ENCODE results near the gene CNTROB. TPM values are rescaled to one million over a fixed set of nuclear protein-coding genes. Genes with fewer than 3 reads are reported as not detected.

Gene CNTROB, protein sequence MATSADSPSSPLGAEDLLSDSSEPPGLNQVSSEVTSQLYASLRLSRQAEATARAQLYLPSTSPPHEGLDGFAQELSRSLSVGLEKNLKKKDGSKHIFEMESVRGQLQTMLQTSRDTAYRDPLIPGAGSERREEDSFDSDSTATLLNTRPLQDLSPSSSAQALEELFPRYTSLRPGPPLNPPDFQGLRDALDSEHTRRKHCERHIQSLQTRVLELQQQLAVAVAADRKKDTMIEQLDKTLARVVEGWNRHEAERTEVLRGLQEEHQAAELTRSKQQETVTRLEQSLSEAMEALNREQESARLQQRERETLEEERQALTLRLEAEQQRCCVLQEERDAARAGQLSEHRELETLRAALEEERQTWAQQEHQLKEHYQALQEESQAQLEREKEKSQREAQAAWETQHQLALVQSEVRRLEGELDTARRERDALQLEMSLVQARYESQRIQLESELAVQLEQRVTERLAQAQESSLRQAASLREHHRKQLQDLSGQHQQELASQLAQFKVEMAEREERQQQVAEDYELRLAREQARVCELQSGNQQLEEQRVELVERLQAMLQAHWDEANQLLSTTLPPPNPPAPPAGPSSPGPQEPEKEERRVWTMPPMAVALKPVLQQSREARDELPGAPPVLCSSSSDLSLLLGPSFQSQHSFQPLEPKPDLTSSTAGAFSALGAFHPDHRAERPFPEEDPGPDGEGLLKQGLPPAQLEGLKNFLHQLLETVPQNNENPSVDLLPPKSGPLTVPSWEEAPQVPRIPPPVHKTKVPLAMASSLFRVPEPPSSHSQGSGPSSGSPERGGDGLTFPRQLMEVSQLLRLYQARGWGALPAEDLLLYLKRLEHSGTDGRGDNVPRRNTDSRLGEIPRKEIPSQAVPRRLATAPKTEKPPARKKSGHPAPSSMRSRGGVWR
- 52.4 and 54.5 TPM in 2 replicates for total RNA-seq

GRCh38 chr17:7931709-7932482 lies at the start of gene CNTROB, which contains the start of gene TRAPPC1:
Gene CNTROB, plus strand, starts transcription at chr17:7932206. Its CDS starts 874 bp downstream, at chr17:7933080.
Gene TRAPPC1, minus strand, starts transcription at chr17:7931946. Its CDS starts 117 bp downstream, at chr17:7931829.
- H3K27me3 Mint-ChIP-seq = no peaks in the 10 kb centered on the region
- no peaks in the 10 kb centered on the region for H3K9me3 Mint-ChIP-seq
- DNase-seq = peak; percentile 100
- intact Hi-C loops (cut with micrococcal nuclease) = loop anchor here (1.0 to 10.0 kb wide), 8 partner anchors 10 to 353 kb away; partner anchors contain the start of genes CHD3, NAA38, RANGRF and TP53
- peaks cover 42% of the 10 kb centered on the region for H3K4me1 Mint-ChIP-seq
- peak within 1 kb of the TSS; percentile 99 for H3K27ac Mint-ChIP-seq
- H3K36me3 Mint-ChIP-seq (ENCODE audit: low read depth) = peaks cover 37% of the 10 kb centered on the region
- peak within 1 kb of the TSS; percentile 98 for H3K4me3 Mint-ChIP-seq

- H3K27me3 Mint-ChIP-seq = no peaks in the 10 kb centered on the region
- no peak overlapping the region for H3K4me3 Mint-ChIP-seq
- H3K9me3 Mint-ChIP-seq = no peaks in the 10 kb centered on the region
- intact Hi-C loops (cut with micrococcal nuclease) = no loop called here
- DNase-seq = no peak
- peaks cover 2% of the 10 kb centered on the region for H3K4me1 Mint-ChIP-seq
- H3K36me3 Mint-ChIP-seq (ENCODE audit: low read depth) = peaks cover 5% of the 10 kb centered on the region
- H3K27ac Mint-ChIP-seq = no peak overlapping the region
These were observed 49.4 kb upstream of the CNTROB start for GRCh38 chr17:7882629-7883028.

DNA sequence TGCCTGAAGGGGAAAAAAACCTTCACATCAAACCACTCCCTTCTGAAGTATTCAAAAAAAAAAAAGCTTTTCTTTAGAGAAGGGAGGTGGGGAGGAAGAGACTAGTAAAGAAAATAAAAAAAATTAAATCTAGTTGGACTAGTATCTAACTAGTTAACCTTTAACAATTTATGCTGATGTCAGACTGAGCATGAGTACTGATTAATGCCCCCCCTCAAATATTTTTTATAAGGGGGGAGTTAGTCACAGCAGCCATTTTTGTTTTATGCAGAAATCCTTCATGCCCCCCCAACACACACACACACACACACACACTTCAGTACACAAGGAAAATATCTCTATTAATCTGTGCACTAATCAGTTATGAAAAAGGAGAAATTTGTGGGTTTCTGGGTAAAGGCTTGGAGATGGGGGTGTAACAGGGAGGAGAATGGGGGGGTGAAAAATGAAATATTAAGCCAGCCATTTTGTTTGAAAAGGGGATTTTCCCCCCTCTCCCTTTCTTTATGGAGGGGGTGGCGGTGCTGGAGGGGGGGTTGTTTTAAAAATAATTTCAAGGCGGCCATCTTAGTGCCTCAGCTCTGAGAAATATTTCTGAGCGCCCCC lies 48.1 kb upstream of the CNTROB start:
- no peaks in the 10 kb centered on the region for H3K9me3 Mint-ChIP-seq
- H3K4me1 Mint-ChIP-seq = peaks cover 2% of the 10 kb centered on the region
- H3K27me3 Mint-ChIP-seq = no peaks in the 10 kb centered on the region
- DNase-seq = peak; percentile 73
- H3K27ac Mint-ChIP-seq = peak overlapping the region; percentile 83
- intact Hi-C loops (cut with micrococcal nuclease) = no loop called here
- peaks cover 5% of the 10 kb centered on the region for H3K36me3 Mint-ChIP-seq (ENCODE audit: low read depth)
- peak overlapping the region; percentile 73 for H3K4me3 Mint-ChIP-seq

DNA sequence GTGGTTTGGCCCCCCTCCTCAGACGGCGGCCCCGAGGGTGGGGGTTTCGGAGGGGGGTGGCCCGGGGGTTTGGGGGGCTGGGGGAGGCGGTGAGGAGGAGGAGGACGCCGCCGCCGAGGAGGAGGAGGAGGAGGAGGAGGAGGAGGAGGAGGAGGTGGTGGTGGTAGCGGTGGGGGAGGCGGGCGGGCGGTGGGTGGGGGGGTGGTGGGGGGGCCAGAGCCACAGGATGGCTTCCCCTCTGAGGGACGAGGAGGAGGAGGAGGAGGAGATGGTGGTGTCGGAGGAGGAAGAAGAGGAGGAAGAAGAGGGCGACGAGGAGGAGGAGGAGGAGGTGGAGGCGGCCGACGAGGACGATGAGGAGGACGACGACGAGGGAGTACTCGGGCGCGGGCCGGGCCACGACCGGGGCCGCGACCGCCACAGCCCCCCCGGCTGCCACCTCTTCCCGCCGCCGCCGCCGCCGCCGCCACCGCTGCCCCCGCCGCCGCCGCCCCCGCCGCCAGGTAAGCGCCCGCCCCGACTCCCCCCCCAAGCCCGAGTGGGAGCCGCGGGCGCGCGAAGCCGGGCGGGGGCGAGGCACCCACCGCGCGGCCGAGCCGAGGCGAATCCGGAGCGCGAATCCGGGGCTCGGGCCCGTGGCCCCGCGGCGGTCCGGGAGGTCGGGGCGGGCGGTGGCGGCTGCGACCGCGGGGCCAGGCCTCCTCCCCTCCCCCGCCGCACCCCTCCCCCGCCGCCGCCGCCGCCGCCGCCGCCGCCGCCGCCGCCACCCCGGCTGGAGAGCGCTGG lies 47.2 kb upstream of the CNTROB start:
- peak overlapping the region; percentile 91 for H3K27ac Mint-ChIP-seq
- peaks cover 8% of the 10 kb centered on the region for H3K36me3 Mint-ChIP-seq (ENCODE audit: low read depth)
- H3K9me3 Mint-ChIP-seq = no peaks in the 10 kb centered on the region
- peak overlapping the region; percentile 77 for H3K4me3 Mint-ChIP-seq
- H3K27me3 Mint-ChIP-seq = no peaks in the 10 kb centered on the region
- DNase-seq = peak; percentile 80
- peaks cover 5% of the 10 kb centered on the region for H3K4me1 Mint-ChIP-seq
- intact Hi-C loops (cut with micrococcal nuclease) = loop anchor here (5.0 kb wide), 2 partner anchors 48 to 197 kb away; partner anchors contain the start of genes CNTROB, TP53, TRAPPC1 and WRAP53

GRCh38 chr17:7885367-7886226 lies 46.4 kb upstream of the CNTROB start:
- H3K27me3 Mint-ChIP-seq = no peaks in the 10 kb centered on the region
- peaks cover 15% of the 10 kb centered on the region for H3K36me3 Mint-ChIP-seq (ENCODE audit: low read depth)
- H3K4me1 Mint-ChIP-seq = peaks cover 8% of the 10 kb centered on the region
- no peaks in the 10 kb centered on the region for H3K9me3 Mint-ChIP-seq
- intact Hi-C loops (cut with micrococcal nuclease) = loop anchor here (5.0 kb wide), 2 partner anchors 47 to 198 kb away; partner anchors contain the start of genes CNTROB, TP53, TRAPPC1 and WRAP53
- DNase-seq = peak; percentile 85
- peak overlapping the region; percentile 63 for H3K27ac Mint-ChIP-seq
- H3K4me3 Mint-ChIP-seq = peak overlapping the region; percentile 54

DNA sequence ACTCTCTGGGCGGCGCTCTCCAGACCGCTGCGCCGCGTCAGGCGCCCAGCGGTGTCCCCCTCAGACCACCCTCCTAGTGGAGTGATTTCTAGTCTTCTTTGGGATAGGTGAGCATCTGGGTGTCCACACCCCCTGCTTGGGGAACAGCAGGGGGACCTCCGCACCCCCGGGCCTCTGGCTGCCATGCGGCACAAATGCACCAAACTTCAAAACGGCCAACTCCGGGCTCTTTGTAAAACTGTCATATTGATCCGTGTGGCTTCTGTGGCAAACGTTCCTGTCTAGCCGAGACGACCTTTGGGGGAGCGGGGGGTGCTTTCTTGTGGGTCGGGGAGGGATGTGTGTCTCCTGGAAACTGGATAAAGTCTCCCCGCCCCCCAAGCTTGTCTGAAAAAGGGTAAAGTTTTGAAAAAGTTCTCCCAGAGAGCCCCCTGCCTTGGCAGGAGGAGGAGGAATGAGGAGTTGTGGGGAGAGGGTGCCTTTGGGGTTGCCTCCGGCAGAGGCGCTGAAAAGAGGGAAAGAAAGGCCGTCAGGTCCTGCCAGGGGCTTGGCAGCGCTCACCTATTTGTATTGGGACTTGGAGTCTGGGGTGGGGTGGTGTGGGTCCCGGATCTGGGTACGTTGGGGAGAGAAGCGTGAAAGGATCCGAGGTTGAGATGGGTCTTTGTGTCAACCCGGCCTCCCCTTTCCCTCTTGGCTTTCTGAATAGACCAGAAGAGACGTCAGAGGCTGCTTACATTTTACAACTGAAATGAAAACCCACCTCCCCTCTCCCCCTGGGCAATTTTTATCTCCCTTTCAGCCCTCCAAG lies 45.6 kb upstream of the CNTROB start:
- peak; percentile 87 for DNase-seq
- Mint-ChIP-seq H3K9me3 (no peaks in the 10 kb centered on the region), H3K27me3 (no peaks in the 10 kb centered on the region), H3K36me3 (ENCODE audit: low read depth) (peaks cover 22% of the 10 kb centered on the region), H3K4me1 (peaks cover 8% of the 10 kb centered on the region), H3K27ac (no peak overlapping the region), H3K4me3 (no peak overlapping the region)
- intact Hi-C loops (cut with micrococcal nuclease) = loop anchor here (1.0 to 5.0 kb wide), 5 partner anchors 29 to 199 kb away; partner anchors contain the start of genes CNTROB, NAA38, TP53 and TRAPPC1

GRCh38 chr17:7887038-7887481 lies 44.9 kb upstream of the CNTROB start:
- Mint-ChIP-seq H3K27me3 (no peaks in the 10 kb centered on the region), H3K27ac (no peak overlapping the region), H3K9me3 (no peaks in the 10 kb centered on the region), H3K36me3 (ENCODE audit: low read depth) (peaks cover 26% of the 10 kb centered on the region), H3K4me3 (no peak overlapping the region), H3K4me1 (peaks cover 8% of the 10 kb centered on the region)
- intact Hi-C loops (cut with micrococcal nuclease) = loop anchor here (1.0 to 5.0 kb wide), 5 partner anchors 28 to 200 kb away; partner anchors contain the start of genes CNTROB, NAA38, TP53 and TRAPPC1
- no peak for DNase-seq

DNA sequence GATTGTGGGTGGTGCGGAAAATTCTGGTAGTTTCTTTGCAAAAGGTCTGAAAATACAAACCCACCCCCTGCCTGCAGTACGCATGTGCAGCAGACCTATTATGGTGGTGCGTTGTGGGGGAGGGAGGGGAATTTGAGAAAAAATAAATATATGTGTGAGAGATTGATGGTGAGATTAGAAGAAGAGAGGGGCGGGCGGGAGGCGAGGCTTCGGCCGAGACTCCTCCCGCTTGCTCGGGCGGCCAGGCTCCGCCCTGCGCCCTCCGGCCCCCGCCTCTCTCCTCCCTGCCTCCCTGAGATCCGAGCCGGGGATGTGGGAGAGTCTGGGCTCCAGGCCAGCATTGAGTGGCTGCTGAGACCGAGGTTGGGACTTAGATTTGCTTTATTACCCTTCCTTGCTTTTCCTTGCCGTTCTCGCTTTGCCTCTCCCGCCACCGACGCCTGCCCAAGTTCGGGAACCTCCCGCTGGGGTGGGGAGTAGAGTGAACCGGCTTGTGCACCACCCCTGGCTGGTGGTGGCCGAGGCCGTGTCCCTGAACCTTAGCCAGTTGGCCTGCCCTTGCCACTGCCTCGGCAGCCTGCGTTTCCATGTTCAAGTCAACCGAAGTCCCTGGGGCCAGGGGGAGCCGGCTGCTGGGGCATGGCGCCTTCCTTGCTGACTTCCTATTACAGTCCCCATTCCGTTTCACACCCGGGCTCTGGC lies 44.4 kb upstream of the CNTROB start:
- no peak overlapping the region for H3K4me3 Mint-ChIP-seq

DNA sequence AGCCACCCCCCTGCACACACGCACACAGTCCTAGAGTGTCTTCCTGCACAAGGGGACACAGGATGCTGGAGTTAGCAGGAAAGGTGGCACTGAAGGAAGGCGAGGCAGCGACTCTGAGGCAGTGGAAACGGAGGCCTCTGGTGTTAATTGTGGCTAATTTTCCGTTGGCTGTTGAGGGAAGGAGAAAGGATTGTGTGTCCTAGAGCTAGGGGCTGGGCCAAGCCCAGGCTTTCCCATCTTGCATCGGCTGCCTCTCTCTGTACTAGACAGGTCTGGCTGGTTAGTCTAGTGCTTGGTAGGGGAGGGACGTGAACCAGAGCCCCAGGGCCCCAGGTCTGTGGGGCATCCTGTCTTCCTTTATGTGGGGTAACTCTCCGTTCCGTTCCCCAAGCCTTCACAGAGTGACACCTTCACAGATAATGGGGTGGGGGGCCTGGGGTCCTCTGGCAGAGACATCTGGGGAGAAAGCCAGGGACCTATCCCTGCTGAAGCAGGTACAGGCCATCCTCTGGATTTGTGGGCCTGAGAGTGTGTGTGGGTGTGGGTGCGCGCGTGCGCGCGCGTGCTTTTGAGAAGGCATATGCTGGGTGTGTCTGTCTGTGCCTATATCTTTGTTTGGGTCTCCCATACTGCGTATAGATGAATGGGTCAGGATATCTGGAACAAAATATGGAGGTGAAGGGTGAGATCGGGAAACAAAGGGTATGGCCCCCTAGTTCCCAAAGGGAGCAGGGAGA lies 43.7 kb upstream of the CNTROB start, which contains the start of gene CHD3:
CHD3 (plus strand) TSS at position 606 of the 737 bp plus-strand sequence. CDS start 212 bp downstream, outside the sequence.
- intact Hi-C loops (cut with micrococcal nuclease) = loop anchor here (5.0 kb wide), 2 partner anchors 44 to 201 kb away; partner anchors contain the start of genes CNTROB, TP53, TRAPPC1 and WRAP53
- peak within 1 kb of the TSS; percentile 47 for H3K27ac Mint-ChIP-seq
- H3K4me3 Mint-ChIP-seq = no peak within 1 kb of the TSS
- H3K27me3 Mint-ChIP-seq = no peaks in the 10 kb centered on the region
- peaks cover 29% of the 10 kb centered on the region for H3K36me3 Mint-ChIP-seq (ENCODE audit: low read depth)
- peaks cover 9% of the 10 kb centered on the region for H3K4me1 Mint-ChIP-seq
- no peaks in the 10 kb centered on the region for H3K9me3 Mint-ChIP-seq
- peak; percentile 83 for DNase-seq

More for the DNA sequence above, 44.4 kb upstream of the CNTROB start:
- H3K27ac Mint-ChIP-seq = no peak overlapping the region
- H3K27me3 Mint-ChIP-seq = no peaks in the 10 kb centered on the region
- peak; percentile 95 for DNase-seq
- H3K4me1 Mint-ChIP-seq = peaks cover 9% of the 10 kb centered on the region
- intact Hi-C loops (cut with micrococcal nuclease) = loop anchor here (1.0 to 5.0 kb wide), 5 partner anchors 28 to 200 kb away; partner anchors contain the start of genes CNTROB, NAA38, TP53 and TRAPPC1
- peaks cover 28% of the 10 kb centered on the region for H3K36me3 Mint-ChIP-seq (ENCODE audit: low read depth)
- H3K9me3 Mint-ChIP-seq = no peaks in the 10 kb centered on the region
